ENCODE measurements around the gene CCDC88C. TPM values are rescaled to one million over a fixed set of nuclear protein-coding genes. Genes with fewer than 3 reads are reported as not detected.

The CCDC88C gene
- total and polyA plus RNA-seq, 12 donors = 2.2 to 8.4 (median 4.9) TPM

GRCh38 chr14:91424813-91425530 is 7.4 kb upstream of the CCDC88C start:
- intact Hi-C loops (cut with DNase I) = no loop called here
- peak in 1 of 8 donors; percentile 27 for ATAC-seq
- Histone ChIP-seq H3K4me3 (no peak overlapping the region), H3K36me3 (no peaks in the 10 kb centered on the region), H3K27ac (no peak overlapping the region), H3K9me3 (no peaks in the 10 kb centered on the region), H3K4me1 (no peaks in the 10 kb centered on the region), H3K27me3 (no peaks in the 10 kb centered on the region)
- 59 to 79% methylated on average over 9 of the region's 9 CpGs for WGBS, 2 donors
- no peak for TF ChIP-seq CTCF (IDR thresholded peaks at IDR 0.05)
- DNase-seq = no peak

- H3K27ac ChIP-seq = no peak overlapping the region
Observed at GRCh38 chr14:91420686-91421085, 3.1 kb upstream of the CCDC88C start.

GRCh38 chr14:91419451-91419850 is 1.8 kb upstream of the CCDC88C start:
- ATAC-seq (no peak), DNase-seq (no peak)
- no peaks in the 10 kb centered on the region for H3K9me3 ChIP-seq
- intact Hi-C loops (cut with DNase I) = loop anchor here in 8 of 10 donors (1.0 to 10.0 kb wide), 9 partner anchors 42 to 245 kb away; no protein-coding TSS in a partner anchor
- H3K4me1 ChIP-seq = peaks cover 3 to 42% (median 23%) of the 10 kb centered on the region in 9 donors
- WGBS, 2 donors = 45 to 52% methylated on average over 3 of the region's 3 CpGs
- no peak overlapping the region for H3K27ac ChIP-seq
- H3K27me3 ChIP-seq = peaks cover 0 to 22% (median 17%) of the 10 kb centered on the region in 7 donors
- H3K4me3 ChIP-seq = no peak overlapping the region
- TF ChIP-seq CTCF (IDR thresholded peaks at IDR 0.05) = no peak
- no peaks in the 10 kb centered on the region for H3K36me3 ChIP-seq

More at GRCh38 chr14:91420686-91421085, 3.1 kb upstream of the CCDC88C start:
- no peaks in the 10 kb centered on the region for H3K9me3 ChIP-seq
- H3K27me3 ChIP-seq = peaks cover 0 to 22% (median 17%) of the 10 kb centered on the region in 7 donors
- H3K36me3 ChIP-seq = no peaks in the 10 kb centered on the region
- WGBS, 2 donors = 85 to 87% methylated on average over 2 of the region's 2 CpGs
- H3K4me1 ChIP-seq = peaks cover 3 to 29% (median 19%) of the 10 kb centered on the region in 9 donors
- intact Hi-C loops (cut with DNase I) = no loop called here
- no peak overlapping the region for H3K4me3 ChIP-seq
- ATAC-seq (no peak), DNase-seq (no peak)
- no peak for TF ChIP-seq CTCF (IDR thresholded peaks at IDR 0.05)

- no peak for ATAC-seq
- no peak for DNase-seq
- Histone ChIP-seq H3K4me3 (peak overlapping the region in 5 of 10 donors; percentile 37 to 84 (median 75)), H3K4me1 (peaks cover 3 to 45% (median 23%) of the 10 kb centered on the region in 9 donors), H3K9me3 (no peaks in the 10 kb centered on the region), H3K27ac (peak overlapping the region in 1 of 10 donors; percentile 58), H3K36me3 (no peaks in the 10 kb centered on the region), H3K27me3 (peaks cover 0 to 26% (median 17%) of the 10 kb centered on the region in 7 donors)
- WGBS, 2 donors = 53 to 56% methylated on average over 12 of the region's 12 CpGs
- intact Hi-C loops (cut with DNase I) = loop anchor here in 8 of 10 donors (1.0 to 10.0 kb wide), 9 partner anchors 42 to 244 kb away; no protein-coding TSS in a partner anchor
- TF ChIP-seq CTCF (IDR thresholded peaks at IDR 0.05) = peak in 2 of 9 donors; percentile 24 to 38
Observed at GRCh38 chr14:91419044-91419397, 1.4 kb upstream of the CCDC88C start.

All from heart right ventricle (tissue), 16 donors.